ENCODE data around the gene FMNL1. TPM values are rescaled to one million over a fixed set of nuclear protein-coding genes. Genes with fewer than 3 reads are reported as not detected.

The FMNL1 gene
- total RNA-seq, 1 donor from 2014 or later = 2.4 TPM

DNA sequence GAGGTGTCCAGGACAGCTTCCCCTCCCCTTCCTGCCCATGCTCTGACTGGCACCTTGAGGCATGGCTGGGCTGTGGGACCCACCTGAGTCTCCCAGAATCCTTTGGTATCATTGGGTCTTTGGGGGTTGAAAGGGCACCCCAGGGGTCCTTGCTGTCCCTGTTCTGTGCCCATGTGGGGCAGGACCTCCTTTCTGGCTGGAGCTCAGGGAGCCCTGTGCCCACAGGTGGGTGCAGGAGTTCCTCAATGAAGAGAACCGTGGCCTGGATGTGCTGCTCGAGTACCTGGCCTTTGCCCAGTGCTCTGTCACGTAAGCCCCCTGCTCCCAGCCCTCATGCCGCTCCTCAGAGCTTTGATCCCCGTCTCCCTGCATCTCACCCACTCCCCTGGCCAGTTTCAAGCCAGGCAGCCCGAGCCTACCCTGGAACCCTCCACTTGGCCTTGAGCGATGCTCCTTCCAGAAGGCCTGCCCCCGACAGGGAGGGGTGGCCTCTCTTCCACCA is 11.8 kb downstream of the FMNL1 start:
- H3K4me2 ChIP-seq = no peak overlapping the region
- peaks cover 16% of the 10 kb centered on the region for H3K4me1 ChIP-seq
- H3F3A ChIP-seq (ENCODE audit: low read depth) = peaks cover 5% of the 10 kb centered on the region
- H3K9ac ChIP-seq = no peak overlapping the region
- TF ChIP-seq EZH2 (IDR thresholded peaks at IDR 0.05) (no peak), EZH2phosphoT487 (IDR thresholded peaks at IDR 0.05) (no peak)
- TF ChIP-seq, protein P1, sequence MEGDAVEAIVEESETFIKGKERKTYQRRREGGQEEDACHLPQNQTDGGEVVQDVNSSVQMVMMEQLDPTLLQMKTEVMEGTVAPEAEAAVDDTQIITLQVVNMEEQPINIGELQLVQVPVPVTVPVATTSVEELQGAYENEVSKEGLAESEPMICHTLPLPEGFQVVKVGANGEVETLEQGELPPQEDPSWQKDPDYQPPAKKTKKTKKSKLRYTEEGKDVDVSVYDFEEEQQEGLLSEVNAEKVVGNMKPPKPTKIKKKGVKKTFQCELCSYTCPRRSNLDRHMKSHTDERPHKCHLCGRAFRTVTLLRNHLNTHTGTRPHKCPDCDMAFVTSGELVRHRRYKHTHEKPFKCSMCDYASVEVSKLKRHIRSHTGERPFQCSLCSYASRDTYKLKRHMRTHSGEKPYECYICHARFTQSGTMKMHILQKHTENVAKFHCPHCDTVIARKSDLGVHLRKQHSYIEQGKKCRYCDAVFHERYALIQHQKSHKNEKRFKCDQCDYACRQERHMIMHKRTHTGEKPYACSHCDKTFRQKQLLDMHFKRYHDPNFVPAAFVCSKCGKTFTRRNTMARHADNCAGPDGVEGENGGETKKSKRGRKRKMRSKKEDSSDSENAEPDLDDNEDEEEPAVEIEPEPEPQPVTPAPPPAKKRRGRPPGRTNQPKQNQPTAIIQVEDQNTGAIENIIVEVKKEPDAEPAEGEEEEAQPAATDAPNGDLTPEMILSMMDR (IDR thresholded peaks at IDR 0.05) = no peak
- DNase-seq (ENCODE audit: low spot score) = no peak
- H4K20me1 ChIP-seq (ENCODE audit: low read depth) = no peaks in the 10 kb centered on the region
- no peak overlapping the region for H3K4me3 ChIP-seq
- no peaks in the 10 kb centered on the region for H3K36me3 Mint-ChIP-seq
- H3K9me3 Mint-ChIP-seq = no peaks in the 10 kb centered on the region
- peaks cover 3% of the 10 kb centered on the region for H3K4me1 Mint-ChIP-seq
- H3K79me2 ChIP-seq (ENCODE audit: low read depth) = no peaks in the 10 kb centered on the region
- H3K27me3 Mint-ChIP-seq (ENCODE audit: insufficient read depth, low read depth) = peaks cover 16% of the 10 kb centered on the region
- no peak overlapping the region for H2AFZ ChIP-seq (replicated peaks)
- no peaks in the 10 kb centered on the region for H3K36me3 ChIP-seq
- H3K27ac ChIP-seq = no peak overlapping the region
- no peak overlapping the region for H3K27ac Mint-ChIP-seq
- peak overlapping the region; percentile 24 for H3K4me3 Mint-ChIP-seq
- H3K9me3 ChIP-seq (ENCODE audit: low read depth) = no peaks in the 10 kb centered on the region
- H3K27me3 ChIP-seq = no peaks in the 10 kb centered on the region

DNA sequence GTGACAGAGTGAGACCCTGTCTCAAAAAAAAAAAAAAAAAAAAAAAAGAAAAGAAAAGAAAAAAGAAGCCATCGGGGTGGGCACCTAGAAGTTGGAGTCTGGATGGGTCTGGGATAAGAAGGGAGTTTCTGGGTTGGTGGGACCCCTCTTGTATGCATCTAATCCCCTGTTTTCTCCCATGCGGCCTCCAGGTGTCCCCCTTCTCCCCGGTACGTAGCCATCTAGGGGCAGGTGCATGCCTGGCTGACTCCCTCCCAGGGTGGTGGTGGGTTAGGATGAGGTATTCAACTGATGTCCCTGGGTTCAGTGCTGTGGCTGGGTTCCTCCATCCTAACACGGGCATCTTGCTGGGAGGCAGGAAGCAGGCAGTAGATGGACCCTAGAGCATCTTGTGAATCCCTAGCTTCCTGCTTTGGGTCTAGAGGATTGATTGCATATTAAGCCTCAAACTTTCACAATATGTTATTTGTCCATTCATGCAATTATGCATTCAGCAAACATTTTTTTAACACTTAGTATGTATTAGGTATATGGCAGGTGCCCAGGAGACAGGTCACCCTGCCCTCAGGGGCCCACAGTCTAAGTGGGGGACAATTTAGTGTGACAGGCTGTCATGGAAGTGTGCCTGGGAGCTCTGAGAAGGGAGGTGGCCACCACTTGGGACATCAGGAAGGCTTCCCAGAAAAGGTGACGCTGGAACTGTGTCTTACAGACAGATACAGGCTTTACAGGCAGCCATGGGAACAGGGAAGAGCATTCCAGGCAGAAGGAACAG is 13.1 kb downstream of the FMNL1 start:
- H3F3A ChIP-seq (ENCODE audit: low read depth) = peaks cover 5% of the 10 kb centered on the region
- no peak overlapping the region for H3K27ac ChIP-seq
- Mint-ChIP-seq H3K4me3 (no peak overlapping the region), H3K27ac (no peak overlapping the region), H3K27me3 (ENCODE audit: insufficient read depth, low read depth) (peaks cover 27% of the 10 kb centered on the region), H3K36me3 (no peaks in the 10 kb centered on the region), H3K4me1 (peaks cover 5% of the 10 kb centered on the region), H3K9me3 (no peaks in the 10 kb centered on the region)
- no peaks in the 10 kb centered on the region for H3K79me2 ChIP-seq (ENCODE audit: low read depth)
- no peak overlapping the region for H3K4me3 ChIP-seq
- DNase-seq (ENCODE audit: low spot score) = peak; percentile 75
- H3K4me2 ChIP-seq = no peak overlapping the region
- H3K27me3 ChIP-seq = peaks cover 10% of the 10 kb centered on the region
- no peak overlapping the region for H3K9ac ChIP-seq
- H3K36me3 ChIP-seq = no peaks in the 10 kb centered on the region
- no peak overlapping the region for H2AFZ ChIP-seq (replicated peaks)
- TF ChIP-seq, protein P1 (IDR thresholded peaks at IDR 0.05) = peak; percentile 62
- no peak for TF ChIP-seq EZH2phosphoT487 (IDR thresholded peaks at IDR 0.05)
- TF ChIP-seq EZH2 (IDR thresholded peaks at IDR 0.05) = no peak
- peaks cover 8% of the 10 kb centered on the region for H3K4me1 ChIP-seq
- H3K9me3 ChIP-seq (ENCODE audit: low read depth) = no peaks in the 10 kb centered on the region
- no peaks in the 10 kb centered on the region for H4K20me1 ChIP-seq (ENCODE audit: low read depth)

DNA sequence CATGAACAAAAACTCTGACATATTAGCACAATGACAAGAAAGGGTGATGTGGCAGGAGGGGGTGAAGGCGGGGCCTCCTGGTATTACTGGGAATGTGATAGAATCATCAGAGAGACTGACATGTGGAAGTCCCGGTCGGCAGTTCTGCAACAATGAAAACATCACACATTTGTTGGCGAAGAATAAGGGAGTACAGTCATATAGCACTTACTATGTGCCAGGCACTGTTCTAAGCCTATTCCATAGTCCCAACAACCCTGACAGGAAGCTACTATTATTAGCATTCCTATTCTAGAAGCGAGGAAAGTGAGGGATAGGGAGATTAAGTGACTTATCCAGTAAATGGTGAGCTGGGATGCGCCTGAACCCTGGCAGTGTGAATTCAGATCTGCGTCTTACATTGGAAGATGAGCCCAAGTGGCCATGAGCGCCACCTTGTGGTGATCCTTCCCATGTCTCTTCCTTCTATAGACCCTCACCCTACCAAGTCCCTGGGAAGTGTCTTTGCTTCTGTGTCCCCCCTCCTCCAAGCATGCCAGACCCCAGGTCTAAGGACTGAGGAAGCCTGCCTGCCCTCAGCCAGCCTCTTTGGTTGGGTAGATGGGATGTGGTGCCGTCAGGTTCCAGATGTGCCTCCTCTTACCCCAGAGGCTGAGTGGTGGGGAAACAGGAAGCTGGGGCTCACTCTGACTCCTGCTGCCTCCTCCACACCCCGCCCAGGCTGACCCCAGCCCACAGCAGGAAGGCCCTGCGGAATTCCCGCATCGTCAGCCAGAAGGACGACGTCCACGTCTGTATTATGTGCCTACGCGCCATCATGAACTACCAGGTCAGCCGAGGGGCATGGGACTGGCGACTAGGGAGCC is 14.0 kb downstream of the FMNL1 start:
- H3K4me1 Mint-ChIP-seq = peaks cover 7% of the 10 kb centered on the region
- H3K4me3 ChIP-seq = no peak overlapping the region
- peaks cover 18% of the 10 kb centered on the region for H3K27me3 ChIP-seq
- H3K9me3 ChIP-seq (ENCODE audit: low read depth) = no peaks in the 10 kb centered on the region
- H3K4me2 ChIP-seq = no peak overlapping the region
- H3K4me1 ChIP-seq = peaks cover 12% of the 10 kb centered on the region
- peaks cover 29% of the 10 kb centered on the region for H3K27me3 Mint-ChIP-seq (ENCODE audit: insufficient read depth, low read depth)
- no peak overlapping the region for H3K27ac ChIP-seq
- no peaks in the 10 kb centered on the region for H3K9me3 Mint-ChIP-seq
- peaks cover 9% of the 10 kb centered on the region for H3F3A ChIP-seq (ENCODE audit: low read depth)
- H3K4me3 Mint-ChIP-seq = no peak overlapping the region
- no peaks in the 10 kb centered on the region for H3K36me3 Mint-ChIP-seq
- H3K79me2 ChIP-seq (ENCODE audit: low read depth) = no peaks in the 10 kb centered on the region
- DNase-seq (ENCODE audit: low spot score) = peak; percentile 90
- no peaks in the 10 kb centered on the region for H4K20me1 ChIP-seq (ENCODE audit: low read depth)
- H2AFZ ChIP-seq (replicated peaks) = no peak overlapping the region
- TF ChIP-seq EZH2phosphoT487 (IDR thresholded peaks at IDR 0.05) = no peak
- TF ChIP-seq, protein P1 (IDR thresholded peaks at IDR 0.05) = peak; percentile 87
- H3K36me3 ChIP-seq = no peaks in the 10 kb centered on the region
- no peak overlapping the region for H3K27ac Mint-ChIP-seq
- H3K9ac ChIP-seq = no peak overlapping the region

All from neural progenitor cell (in vitro differentiated cells).